Left hindlimb (tissue), 1 donor: ENCODE measurements around the gene OXER1.
"Not testable (repeated sequence)": the region's sequence is repeated elsewhere in the genome, so short reads cannot be mapped to it uniquely, and the experiment has no call there.

ENCODE experiments used
- DNase-seq: peaks from one replicate; pipeline ENCODE4 v3.0.0-alpha.2; 2018

Gene OXER1

GRCh38 chr2:42747422-42747821 is 16.5 kb downstream of the OXER1 start:
- no peak for DNase-seq

- no peak for DNase-seq
Measured at GRCh38 chr2:42744545-42745082, 19.3 kb downstream of the OXER1 start.

DNA sequence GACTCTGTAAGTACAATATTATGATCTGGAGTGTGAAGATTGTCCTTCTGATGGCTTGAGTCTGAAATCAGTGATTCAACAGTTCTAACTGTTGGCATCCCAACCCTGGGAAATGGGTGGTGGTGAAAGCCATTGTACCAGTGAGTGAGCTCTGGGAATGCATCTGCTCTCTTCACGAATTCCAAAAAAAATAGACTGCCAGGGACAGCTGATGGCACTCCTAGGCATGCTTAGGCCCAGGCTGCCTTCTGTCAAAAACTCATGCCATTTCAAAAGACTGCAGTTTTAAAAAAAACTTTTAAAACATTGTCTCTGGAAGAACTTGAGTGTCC is 20.3 kb downstream of the OXER1 start:
- DNase-seq: no peak

GRCh38 chr2:42742740-42743658 is 20.9 kb downstream of the OXER1 start:
- DNase-seq: no peak

- DNase-seq: no peak
Measured at GRCh38 chr2:42741140-42741539, 22.8 kb downstream of the OXER1 start.

DNA sequence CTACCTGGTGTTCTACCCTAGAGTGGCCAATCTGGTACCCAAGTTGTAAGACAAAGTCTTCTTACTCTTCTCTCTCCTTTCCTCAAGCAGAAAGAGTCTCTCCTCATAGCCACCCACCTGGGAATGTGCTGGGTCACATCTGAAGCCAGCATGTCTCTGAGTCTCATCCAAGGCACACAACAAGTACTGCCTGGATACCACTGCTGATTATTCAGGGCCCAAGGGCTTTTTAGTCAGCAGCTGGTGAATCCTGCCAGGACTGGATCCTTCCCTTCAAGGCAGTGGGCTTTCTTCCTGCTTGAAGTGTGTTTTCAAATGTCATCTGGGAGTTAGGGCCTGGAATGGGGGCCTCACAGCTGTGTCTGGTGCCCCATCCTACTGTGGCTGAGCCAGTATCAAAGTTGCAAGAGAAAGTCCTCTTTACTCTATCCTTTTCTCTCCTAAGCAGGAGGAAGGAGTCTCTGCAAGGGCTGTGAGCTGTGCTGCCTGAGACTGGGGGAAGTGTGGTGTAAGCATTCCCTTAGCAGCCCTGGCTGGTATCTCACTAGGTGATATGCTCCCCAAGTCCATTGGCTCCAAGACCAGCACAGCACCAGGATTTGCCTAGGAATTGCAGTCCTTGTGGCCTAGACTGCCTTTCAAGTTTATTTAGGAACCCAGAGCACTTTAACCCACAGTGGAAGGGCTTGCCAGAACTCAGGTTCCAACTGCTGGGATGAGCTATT is 27.2 kb downstream of the OXER1 start:
- no peak for DNase-seq

- DNase-seq: no peak
Measured at GRCh38 chr2:42733852-42734251, 30.1 kb downstream of the OXER1 start.

- DNase-seq: not testable (repeated sequence)
Measured at GRCh38 chr2:42731316-42731715, 32.6 kb downstream of the OXER1 start.

DNA sequence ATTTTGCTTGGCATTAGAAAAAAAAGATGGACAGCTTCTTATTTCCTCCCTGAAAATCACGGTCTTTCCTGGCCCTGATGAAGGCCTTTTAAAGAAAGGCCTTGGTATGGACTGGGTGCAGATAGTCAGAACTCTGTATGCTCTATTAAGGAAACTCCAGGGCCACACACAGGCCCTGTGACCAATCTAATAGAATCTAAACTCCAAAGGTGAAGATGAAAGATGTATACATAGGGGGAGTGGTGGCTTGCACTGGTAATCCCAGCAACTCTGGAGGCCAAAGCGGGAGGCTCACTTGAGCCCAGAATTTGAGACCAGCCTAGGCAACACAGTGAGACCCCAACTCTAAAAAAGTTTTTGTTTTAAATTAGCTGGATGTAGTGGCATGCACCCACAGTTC is 37.3 kb downstream of the OXER1 start:
- no peak for DNase-seq

GRCh38 chr2:42725657-42726056 is 38.3 kb downstream of the OXER1 start:
- no peak for DNase-seq

DNA sequence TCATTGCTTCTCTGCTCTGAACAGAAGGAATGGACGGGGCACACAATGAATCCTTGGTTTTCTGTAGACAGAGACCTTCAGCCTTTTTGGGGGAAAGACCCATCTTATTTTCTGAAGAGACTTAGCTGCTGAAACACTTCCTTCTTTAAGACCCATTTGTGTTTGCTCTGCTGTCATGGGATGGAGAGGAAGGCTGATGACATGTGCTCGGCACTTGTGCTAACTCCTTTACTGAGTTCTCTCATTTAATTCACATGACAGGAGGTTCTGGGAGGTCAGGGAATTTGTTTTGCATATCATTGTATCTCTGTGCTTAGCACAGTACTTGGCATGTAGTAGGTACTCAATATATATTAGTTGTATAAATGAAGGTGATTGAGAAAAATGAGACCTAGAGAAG is 39.0 kb downstream of the OXER1 start:
- DNase-seq: no peak

- no peak for DNase-seq
Measured at GRCh38 chr2:42723465-42723864, 40.5 kb downstream of the OXER1 start.

DNA sequence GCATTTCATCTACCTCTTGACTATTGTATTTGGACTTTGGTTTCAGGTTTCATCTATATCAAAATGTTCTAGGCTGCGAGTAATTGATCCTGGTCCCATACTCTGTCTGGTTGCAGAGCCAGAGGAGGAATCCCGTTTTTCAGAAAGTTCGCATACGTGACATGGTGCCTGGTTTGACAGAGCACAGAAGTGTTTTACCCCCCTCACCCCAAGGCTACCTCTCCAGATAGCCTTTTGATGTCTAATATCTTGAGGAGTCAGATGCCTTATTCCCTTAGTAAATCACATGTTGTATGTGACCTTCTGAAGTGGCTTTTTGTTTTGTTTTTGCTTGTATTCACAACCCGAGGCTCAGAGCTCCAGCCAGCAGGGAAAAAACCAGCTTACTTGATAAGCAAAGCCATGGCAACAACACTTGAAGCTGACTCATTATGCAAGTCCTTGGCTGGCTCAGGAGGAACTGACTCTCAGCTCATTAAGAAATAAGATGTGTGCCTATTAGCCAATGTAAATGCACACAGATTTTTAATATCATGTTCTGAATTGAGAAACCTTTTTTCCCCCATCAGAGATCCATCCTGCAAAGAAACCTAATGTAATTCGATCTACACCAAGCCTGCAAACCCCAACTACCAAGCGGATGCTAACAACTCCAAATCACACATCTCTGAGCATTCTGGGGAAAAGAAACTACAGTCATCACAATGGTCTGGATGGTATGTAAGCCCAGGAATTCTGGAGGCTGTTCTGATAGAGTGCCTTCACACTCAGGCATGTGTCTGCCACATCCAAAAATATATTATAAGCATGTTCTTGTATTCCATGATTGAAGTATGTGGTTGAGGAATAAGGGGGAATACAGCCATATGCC is 41.4 kb downstream of the OXER1 start:
- no peak for DNase-seq

DNA sequence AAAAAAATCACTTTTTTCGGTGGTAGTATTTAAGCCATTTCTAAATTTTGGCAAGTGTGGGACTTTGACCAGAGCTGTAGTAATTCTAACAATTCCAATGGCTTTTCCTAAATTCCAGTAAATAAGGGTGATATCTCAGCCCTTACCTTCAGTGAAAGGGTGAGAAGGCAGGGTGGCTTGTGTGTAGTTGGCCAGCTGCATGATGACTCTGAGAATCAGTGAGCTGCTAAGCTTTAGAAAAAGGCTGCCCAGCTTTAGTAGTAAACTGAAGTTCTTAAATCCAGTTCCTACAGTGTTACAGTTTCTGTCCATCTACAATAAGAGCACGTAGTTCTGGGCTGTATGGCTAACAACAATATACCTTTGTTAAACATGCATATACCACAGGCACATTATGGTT is 42.0 kb downstream of the OXER1 start:
- no peak for DNase-seq

- DNase-seq: no peak
Measured at GRCh38 chr2:42714686-42715085, 49.2 kb downstream of the OXER1 start.

GRCh38 chr2:42713920-42714319 is 50.0 kb downstream of the OXER1 start:
- no peak for DNase-seq

DNA sequence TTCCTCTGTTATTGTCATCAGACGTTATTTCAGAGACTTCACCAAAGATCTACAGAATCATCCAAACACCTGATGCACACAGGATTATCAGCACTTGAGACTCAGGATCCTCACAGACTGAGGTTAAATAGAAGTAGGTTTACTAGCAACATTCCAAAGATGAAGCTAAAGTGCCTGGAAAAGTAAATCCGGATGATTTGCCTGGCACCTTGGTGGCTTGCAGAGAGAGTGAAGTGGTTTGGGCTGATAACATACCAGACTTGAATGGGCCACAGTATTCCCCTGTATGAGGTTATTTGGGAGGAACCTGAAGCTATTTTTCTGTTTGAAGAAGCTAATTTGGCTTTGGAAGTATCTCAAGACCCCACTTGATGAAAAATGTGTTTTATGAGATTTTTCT is 51.0 kb downstream of the OXER1 start:
- no peak for DNase-seq
